ENCODE measurements around the gene RERE.

RERE gene

GRCh38 chr1:8415526-8416278, 401.7 kb downstream of the RERE start:
- peaks cover 48% of the 10 kb centered on the region for H3K4me1 ChIP-seq (ENCODE audit: control insufficient read depth, insufficient read depth, low read length)
- peaks cover 35% of the 10 kb centered on the region for H3K36me3 ChIP-seq (ENCODE audit: control insufficient read depth, insufficient read depth, low read length)
- H3K9ac ChIP-seq (ENCODE audit: low read length): no peak overlapping the region
- H3K9me3 ChIP-seq (ENCODE audit: control insufficient read depth, insufficient read depth, low read depth, low read length): no peaks in the 10 kb centered on the region
- no peaks in the 10 kb centered on the region for H3K27me3 ChIP-seq (ENCODE audit: control insufficient read depth, insufficient read depth, low read length)
- no peak overlapping the region for H3K4me3 ChIP-seq (ENCODE audit: low read depth, low read length)
- no peak overlapping the region for H3K27ac ChIP-seq (ENCODE audit: low read depth, low read length)

GRCh38 chr1:8412183-8412831, 405.1 kb downstream of the RERE start:
- Histone ChIP-seq H3K27ac (ENCODE audit: low read depth, low read length) (no peak overlapping the region), H3K36me3 (ENCODE audit: control insufficient read depth, insufficient read depth, low read length) (peaks cover 20% of the 10 kb centered on the region), H3K4me1 (ENCODE audit: control insufficient read depth, insufficient read depth, low read length) (peaks cover 49% of the 10 kb centered on the region)

GRCh38 chr1:8411803-8412182, 405.6 kb downstream of the RERE start:
- Histone ChIP-seq H3K27me3 (ENCODE audit: control insufficient read depth, insufficient read depth, low read length) (no peaks in the 10 kb centered on the region), H3K27ac (ENCODE audit: low read depth, low read length) (no peak overlapping the region), H3K9me3 (ENCODE audit: control insufficient read depth, insufficient read depth, low read depth, low read length) (no peaks in the 10 kb centered on the region), H3K9ac (ENCODE audit: low read length) (no peak overlapping the region), H3K36me3 (ENCODE audit: control insufficient read depth, insufficient read depth, low read length) (peaks cover 21% of the 10 kb centered on the region), H3K4me1 (ENCODE audit: control insufficient read depth, insufficient read depth, low read length) (peaks cover 46% of the 10 kb centered on the region), H3K4me3 (ENCODE audit: low read depth, low read length) (no peak overlapping the region)

More at GRCh38 chr1:8412183-8412831, 405.1 kb downstream of the RERE start:
- no peaks in the 10 kb centered on the region for H3K27me3 ChIP-seq (ENCODE audit: control insufficient read depth, insufficient read depth, low read length)
- H3K4me3 ChIP-seq (ENCODE audit: low read depth, low read length): no peak overlapping the region
- no peak overlapping the region for H3K9ac ChIP-seq (ENCODE audit: low read length)
- no peaks in the 10 kb centered on the region for H3K9me3 ChIP-seq (ENCODE audit: control insufficient read depth, insufficient read depth, low read depth, low read length)

GRCh38 chr1:8410791-8411190, 406.6 kb downstream of the RERE start:
- H3K27me3 ChIP-seq (ENCODE audit: control insufficient read depth, insufficient read depth, low read length): no peaks in the 10 kb centered on the region
- H3K9ac ChIP-seq (ENCODE audit: low read length): no peak overlapping the region
- H3K4me1 ChIP-seq (ENCODE audit: control insufficient read depth, insufficient read depth, low read length): peaks cover 44% of the 10 kb centered on the region
- H3K4me3 ChIP-seq (ENCODE audit: low read depth, low read length): no peak overlapping the region
- peaks cover 24% of the 10 kb centered on the region for H3K36me3 ChIP-seq (ENCODE audit: control insufficient read depth, insufficient read depth, low read length)
- H3K27ac ChIP-seq (ENCODE audit: low read depth, low read length): no peak overlapping the region
- no peaks in the 10 kb centered on the region for H3K9me3 ChIP-seq (ENCODE audit: control insufficient read depth, insufficient read depth, low read depth, low read length)

DNA sequence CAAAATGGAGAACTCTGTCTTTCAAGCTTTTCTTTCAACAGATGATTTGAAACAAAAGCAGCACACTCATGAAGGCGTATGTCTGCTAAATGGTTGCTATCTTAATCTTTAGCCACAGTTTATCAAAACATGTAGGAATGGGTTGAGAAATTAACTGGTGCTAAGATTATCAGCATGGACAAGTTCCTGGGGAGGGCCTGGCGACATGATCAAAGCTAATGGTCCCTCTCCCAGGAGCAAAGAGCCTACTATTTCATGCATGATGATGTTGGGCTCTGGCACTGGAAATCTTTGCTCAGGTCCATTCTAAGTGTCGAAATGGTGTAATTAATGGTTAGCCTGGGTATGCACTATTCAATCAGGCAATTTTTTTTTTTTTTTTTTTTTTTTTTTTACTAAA, 407.8 kb downstream of the RERE start:
- no peak overlapping the region for H3K4me3 ChIP-seq (ENCODE audit: low read depth, low read length)
- H3K27ac ChIP-seq (ENCODE audit: low read depth, low read length): no peak overlapping the region
- H3K36me3 ChIP-seq (ENCODE audit: control insufficient read depth, insufficient read depth, low read length): peaks cover 26% of the 10 kb centered on the region
- peaks cover 47% of the 10 kb centered on the region for H3K4me1 ChIP-seq (ENCODE audit: control insufficient read depth, insufficient read depth, low read length)
- no peaks in the 10 kb centered on the region for H3K27me3 ChIP-seq (ENCODE audit: control insufficient read depth, insufficient read depth, low read length)
- H3K9ac ChIP-seq (ENCODE audit: low read length): no peak overlapping the region
- no peaks in the 10 kb centered on the region for H3K9me3 ChIP-seq (ENCODE audit: control insufficient read depth, insufficient read depth, low read depth, low read length)

GRCh38 chr1:8409106-8409505, 408.3 kb downstream of the RERE start:
- Histone ChIP-seq H3K9me3 (ENCODE audit: control insufficient read depth, insufficient read depth, low read depth, low read length) (no peaks in the 10 kb centered on the region), H3K36me3 (ENCODE audit: control insufficient read depth, insufficient read depth, low read length) (peaks cover 29% of the 10 kb centered on the region), H3K4me3 (ENCODE audit: low read depth, low read length) (no peak overlapping the region), H3K9ac (ENCODE audit: low read length) (no peak overlapping the region), H3K27ac (ENCODE audit: low read depth, low read length) (no peak overlapping the region), H3K4me1 (ENCODE audit: control insufficient read depth, insufficient read depth, low read length) (peaks cover 48% of the 10 kb centered on the region), H3K27me3 (ENCODE audit: control insufficient read depth, insufficient read depth, low read length) (no peaks in the 10 kb centered on the region)

- Histone ChIP-seq H3K9me3 (ENCODE audit: control insufficient read depth, insufficient read depth, low read depth, low read length) (no peaks in the 10 kb centered on the region), H3K4me1 (ENCODE audit: control insufficient read depth, insufficient read depth, low read length) (peaks cover 48% of the 10 kb centered on the region), H3K27ac (ENCODE audit: low read depth, low read length) (peak overlapping the region; percentile 82), H3K4me3 (ENCODE audit: low read depth, low read length) (peak overlapping the region; percentile 27), H3K9ac (ENCODE audit: low read length) (peak overlapping the region; percentile 2), H3K27me3 (ENCODE audit: control insufficient read depth, insufficient read depth, low read length) (no peaks in the 10 kb centered on the region), H3K36me3 (ENCODE audit: control insufficient read depth, insufficient read depth, low read length) (peaks cover 29% of the 10 kb centered on the region)
Measured at GRCh38 chr1:8408151-8408839, 409.1 kb downstream of the RERE start.

DNA sequence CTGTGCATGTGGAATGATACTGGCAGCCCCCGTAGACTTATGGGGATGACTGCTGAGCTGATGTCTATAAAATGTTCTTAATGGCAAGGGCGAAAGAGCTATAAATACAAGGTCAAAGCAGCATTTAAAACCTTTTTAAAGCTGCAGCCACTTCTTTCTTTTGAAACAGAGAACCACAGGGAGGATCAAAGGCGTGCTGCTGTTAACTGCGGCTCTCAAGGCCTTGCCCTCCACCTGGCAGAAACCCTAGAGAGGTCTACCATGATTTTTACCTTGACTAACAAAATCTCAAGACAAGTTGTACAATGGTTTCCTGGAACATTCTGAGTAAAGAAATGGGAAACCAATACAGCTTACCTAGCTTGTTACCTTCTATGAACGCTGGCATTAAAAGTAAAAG, 409.8 kb downstream of the RERE start:
- no peak overlapping the region for H3K9ac ChIP-seq (ENCODE audit: low read length)
- H3K4me1 ChIP-seq (ENCODE audit: control insufficient read depth, insufficient read depth, low read length): peaks cover 48% of the 10 kb centered on the region
- no peaks in the 10 kb centered on the region for H3K9me3 ChIP-seq (ENCODE audit: control insufficient read depth, insufficient read depth, low read depth, low read length)
- H3K27ac ChIP-seq (ENCODE audit: low read depth, low read length): peak overlapping the region; percentile 82; the same call in 1 of the 2 replicates
- H3K27me3 ChIP-seq (ENCODE audit: control insufficient read depth, insufficient read depth, low read length): no peaks in the 10 kb centered on the region
- peak overlapping the region; percentile 27 for H3K4me3 ChIP-seq (ENCODE audit: low read depth, low read length)
- H3K36me3 ChIP-seq (ENCODE audit: control insufficient read depth, insufficient read depth, low read length): peaks cover 26% of the 10 kb centered on the region

DNA sequence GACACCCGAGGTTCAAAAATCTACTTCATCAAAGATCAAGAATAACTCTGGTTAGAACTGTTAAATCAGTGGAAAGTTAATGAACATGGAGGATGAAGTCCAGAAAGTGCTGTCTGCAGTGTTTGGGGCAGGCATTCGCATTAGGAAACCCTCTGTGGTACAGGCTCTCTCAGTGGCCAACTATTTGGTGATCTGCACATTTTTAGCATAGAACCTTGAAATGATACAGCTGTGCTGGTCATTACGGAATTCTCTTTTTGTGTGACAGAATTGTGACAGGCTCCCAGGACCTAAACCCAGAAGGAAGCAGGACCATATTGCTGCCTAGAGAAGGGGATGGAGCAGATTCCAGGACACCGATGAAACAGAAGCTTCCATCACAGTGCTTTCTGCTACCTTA, 410.5 kb downstream of the RERE start:
- Histone ChIP-seq H3K27ac (ENCODE audit: low read depth, low read length) (no peak overlapping the region), H3K4me1 (ENCODE audit: control insufficient read depth, insufficient read depth, low read length) (peaks cover 44% of the 10 kb centered on the region), H3K4me3 (ENCODE audit: low read depth, low read length) (no peak overlapping the region), H3K9me3 (ENCODE audit: control insufficient read depth, insufficient read depth, low read depth, low read length) (no peaks in the 10 kb centered on the region), H3K27me3 (ENCODE audit: control insufficient read depth, insufficient read depth, low read length) (no peaks in the 10 kb centered on the region), H3K36me3 (ENCODE audit: control insufficient read depth, insufficient read depth, low read length) (peaks cover 30% of the 10 kb centered on the region), H3K9ac (ENCODE audit: low read length) (no peak overlapping the region)

GRCh38 chr1:8406011-8406410, 411.4 kb downstream of the RERE start:
- peaks cover 32% of the 10 kb centered on the region for H3K36me3 ChIP-seq (ENCODE audit: control insufficient read depth, insufficient read depth, low read length)
- H3K9me3 ChIP-seq (ENCODE audit: control insufficient read depth, insufficient read depth, low read depth, low read length): no peaks in the 10 kb centered on the region
- no peak overlapping the region for H3K27ac ChIP-seq (ENCODE audit: low read depth, low read length)
- no peaks in the 10 kb centered on the region for H3K27me3 ChIP-seq (ENCODE audit: control insufficient read depth, insufficient read depth, low read length)
- no peak overlapping the region for H3K9ac ChIP-seq (ENCODE audit: low read length)
- H3K4me3 ChIP-seq (ENCODE audit: low read depth, low read length): no peak overlapping the region
- H3K4me1 ChIP-seq (ENCODE audit: control insufficient read depth, insufficient read depth, low read length): peaks cover 41% of the 10 kb centered on the region

Measured in HUES6 (cell line).